Natural killer cell (primary cell): ENCODE data around the gene RNF138. TPM values are rescaled to one million over a fixed set of nuclear protein-coding genes. Genes with fewer than 3 reads are reported as not detected.

Experiments used
- ATAC-seq, 3 donors: fragments of 150-1000 bp in 2 of 3; fragments of 200-7000 bp in 1 of 3; cut with Tn5 transposase; 1 replicate in 1 of 3; 2 replicates in 2 of 3; pipeline ENCODE4 v1.10.0; 2021; ENCODE audit warnings: mild to moderate bottlenecking in 2 of 3, moderate library complexity in 2 of 3
- DNase-seq, 2 donors: peaks; one replicate each; pipeline versions ENCODE4 v3.0.0 to v3.0.0-alpha.2; 2013 to 2021; ENCODE audit warnings: mixed read lengths in 1 of 2
- H3K27ac ChIP-seq: one replicate; pipeline ENCODE4 v1.5.1; 2013; ENCODE audit warnings: mild to moderate bottlenecking, low read length
- H3K27me3 ChIP-seq: one replicate; pipeline ENCODE4 v1.6.1; 2013; ENCODE audit warnings: low read length; ENCODE audit not compliant: control insufficient read depth, insufficient read depth
- H3K36me3 ChIP-seq: one replicate; pipeline ENCODE4 v1.6.1; 2013; ENCODE audit warnings: low read length; ENCODE audit not compliant: control insufficient read depth, insufficient read depth
- H3K4me1 ChIP-seq: one replicate; pipeline ENCODE4 v1.6.1; 2013; ENCODE audit warnings: low read length; ENCODE audit not compliant: control insufficient read depth, insufficient read depth
- H3K4me3 ChIP-seq: one replicate; pipeline ENCODE4 v1.5.1; 2013; ENCODE audit warnings: low read length
- H3K9me3 ChIP-seq: one replicate; pipeline ENCODE4 v1.6.1; 2013; ENCODE audit warnings: low read length; ENCODE audit not compliant: control insufficient read depth, insufficient read depth
- H3K27ac Mint-ChIP-seq, 2 donors: one replicate each; pipeline ENCODE4 v1.8.0; 2022; ENCODE audit warnings: mild to moderate bottlenecking in 2 of 2, mixed read lengths in 2 of 2, moderate library complexity in 1 of 2
- H3K27me3 Mint-ChIP-seq, 2 donors: one replicate each; pipeline ENCODE4 v1.8.0; 2022; ENCODE audit warnings: low read depth in 2 of 2, mixed read lengths in 2 of 2
- H3K36me3 Mint-ChIP-seq: one replicate; pipeline ENCODE4 v1.8.0; 2022; ENCODE audit warnings: mixed read lengths
- H3K4me1 Mint-ChIP-seq, 2 donors: one replicate each; pipeline ENCODE4 v1.8.0; 2022; ENCODE audit warnings: mixed read lengths in 2 of 2
- H3K4me3 Mint-ChIP-seq: one replicate; pipeline ENCODE4 v1.8.0; 2022; ENCODE audit warnings: mild to moderate bottlenecking, moderate library complexity, mixed read lengths
- H3K9me3 Mint-ChIP-seq, 2 donors: one replicate each; pipeline ENCODE4 v1.8.0; 2022; ENCODE audit warnings: mixed read lengths in 2 of 2
- CTCF ChIP-seq: fragments of 200-600 bp; IDR thresholded peaks from one replicate; pipeline ENCODE4 v1.8.0; 2022; ENCODE audit warnings: antibody characterized with exemption
- WGBS: methylation state at CpG from one replicate; pipeline ENCODE4 v1.1.7; 2013; ENCODE audit warnings: missing lambda C conversion rate; ENCODE audit not compliant: insufficient coverage; 5-methylcytosine and 5-hydroxymethylcytosine counted together
- intact Hi-C: fragments of 100-400 bp; cut with micrococcal nuclease; formaldehyde crosslinking; loops from one replicate; pipeline ENCODE4 v1.14.2; 2022
- total RNA-seq, 4 donors: library from RNA; stranded (reverse); fragments of 120-200 nt in 1 of 4; gene quantifications; one replicate each; pipeline versions ENCODE4 v1.2.3 to v1.2.4, GENCODE V29; 2013 to 2022

Gene RNF138
- total RNA-seq, 3 donors from 2014 or later (not counting 1 experiment from before 2014, with no cell fraction given): 76.6 to 89.8 (median 87.7) TPM

- no peak for TF ChIP-seq CTCF
- Mint-ChIP-seq H3K27ac (peak overlapping the region; percentile 40 to 73), H3K36me3 (peaks cover 14% of the 10 kb centered on the region), H3K9me3 (no peaks in the 10 kb centered on the region), H3K4me1 (peaks cover 16 to 18% of the 10 kb centered on the region in 2 donors), H3K27me3 (no peaks in the 10 kb centered on the region), H3K4me3 (no peak overlapping the region)
- Histone ChIP-seq H3K27ac (no peak overlapping the region), H3K4me1 (peaks cover 2% of the 10 kb centered on the region), H3K27me3 (no peaks in the 10 kb centered on the region), H3K36me3 (peaks cover 28% of the 10 kb centered on the region), H3K9me3 (no peaks in the 10 kb centered on the region), H3K4me3 (no peak overlapping the region)
- intact Hi-C loops: loop anchor here (5.0 kb wide), 1 partner anchor 132 kb away; the partner anchor contains the start of gene TRAPPC8
- WGBS: 100% methylated on average over 1 of the region's 1 CpG
- DNase-seq: no peak
- ATAC-seq: no peak
These were observed 17.5 kb upstream of the RNF138 start for GRCh38 chr18:32074206-32074605.

DNA sequence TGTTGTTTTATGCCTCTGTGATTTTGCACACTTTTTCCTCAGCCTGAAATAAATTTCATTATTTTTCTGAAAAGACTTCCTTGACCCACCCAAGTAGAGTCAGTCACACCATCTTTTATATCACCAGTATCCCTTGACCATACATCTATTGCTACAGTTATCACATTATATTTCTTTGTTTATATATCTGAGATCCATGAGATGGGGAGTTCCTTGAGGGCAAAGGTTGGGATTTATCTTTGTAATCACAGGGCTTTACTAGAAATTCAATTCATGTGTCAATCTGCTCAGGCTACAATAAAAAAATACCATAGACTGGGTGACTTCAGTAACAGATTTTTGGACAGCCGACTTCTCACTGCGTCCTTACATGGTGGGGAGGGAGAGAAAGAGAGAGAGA, 12.8 kb upstream of the RNF138 start:
- H3K27ac ChIP-seq: no peak overlapping the region
- H3K36me3 ChIP-seq: peaks cover 10% of the 10 kb centered on the region
- Mint-ChIP-seq H3K36me3 (peaks cover 5% of the 10 kb centered on the region), H3K9me3 (no peaks in the 10 kb centered on the region), H3K4me1 (peaks cover 21 to 31% of the 10 kb centered on the region in 2 donors), H3K4me3 (no peak overlapping the region), H3K27ac (peak overlapping the region in 1 of 2 donors; percentile 63), H3K27me3 (no peaks in the 10 kb centered on the region)
- no peak for TF ChIP-seq CTCF
- ATAC-seq: no peak
- H3K27me3 ChIP-seq: no peaks in the 10 kb centered on the region
- intact Hi-C loops: no loop called here
- H3K9me3 ChIP-seq: no peaks in the 10 kb centered on the region
- WGBS: no CpG with 5 or more reads among the region's 2 CpGs
- peaks cover under 1% of the 10 kb centered on the region for H3K4me1 ChIP-seq
- H3K4me3 ChIP-seq: no peak overlapping the region
- DNase-seq: no peak

DNA sequence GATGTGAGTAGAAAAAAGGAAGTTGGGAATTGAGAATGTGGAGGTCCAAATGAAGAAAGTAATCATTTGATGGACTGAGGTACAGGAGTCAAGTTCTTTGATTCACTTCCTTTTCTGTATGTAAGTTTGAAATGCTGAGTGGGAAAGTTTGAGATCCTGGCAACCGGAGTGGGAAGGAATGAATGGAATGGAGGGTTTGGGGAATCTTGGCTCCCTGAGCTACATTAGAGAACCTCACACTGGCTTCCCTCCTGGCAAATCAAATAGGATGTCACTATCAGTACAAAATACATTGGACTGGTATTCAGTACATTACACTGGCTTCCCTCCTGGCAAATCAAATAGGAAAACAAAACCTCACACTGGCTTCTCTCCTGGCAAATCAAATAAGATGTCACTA, 9.8 kb upstream of the RNF138 start:
- intact Hi-C loops: no loop called here

More for the DNA sequence above, 9.8 kb upstream of the RNF138 start:
- no peak for DNase-seq
- no peak for TF ChIP-seq CTCF
- Histone ChIP-seq H3K4me1 (peaks cover 28% of the 10 kb centered on the region), H3K27me3 (no peaks in the 10 kb centered on the region), H3K36me3 (peaks cover 2% of the 10 kb centered on the region), H3K9me3 (no peaks in the 10 kb centered on the region), H3K27ac (no peak overlapping the region), H3K4me3 (no peak overlapping the region)
- Mint-ChIP-seq H3K27ac (no peak overlapping the region), H3K4me1 (peaks cover 33 to 41% of the 10 kb centered on the region in 2 donors), H3K4me3 (no peak overlapping the region), H3K36me3 (no peaks in the 10 kb centered on the region), H3K9me3 (peaks cover 0 to 3% of the 10 kb centered on the region in 2 donors), H3K27me3 (peaks cover 0 to 3% of the 10 kb centered on the region in 2 donors)
- ATAC-seq: no peak
- WGBS: 100% methylated on average over 1 of the region's 1 CpG
